Activated T-cell treated with anti-CD3 and anti-CD28 coated beads for 48 hours (primary cell): ENCODE data around the gene GMCL2.
A peak's percentile ranks its signal among the peaks of the same experiment; 100 is the strongest.
"Not testable (repeated sequence)": the region's sequence is repeated elsewhere in the genome, so short reads cannot be mapped to it uniquely, and the experiment has no call there.

Source experiments
- DNase-seq: peaks from one replicate; pipeline ENCODE4 v3.0.0-alpha.2; 2020; ENCODE audit warnings: low read depth

Gene GMCL2, protein sequence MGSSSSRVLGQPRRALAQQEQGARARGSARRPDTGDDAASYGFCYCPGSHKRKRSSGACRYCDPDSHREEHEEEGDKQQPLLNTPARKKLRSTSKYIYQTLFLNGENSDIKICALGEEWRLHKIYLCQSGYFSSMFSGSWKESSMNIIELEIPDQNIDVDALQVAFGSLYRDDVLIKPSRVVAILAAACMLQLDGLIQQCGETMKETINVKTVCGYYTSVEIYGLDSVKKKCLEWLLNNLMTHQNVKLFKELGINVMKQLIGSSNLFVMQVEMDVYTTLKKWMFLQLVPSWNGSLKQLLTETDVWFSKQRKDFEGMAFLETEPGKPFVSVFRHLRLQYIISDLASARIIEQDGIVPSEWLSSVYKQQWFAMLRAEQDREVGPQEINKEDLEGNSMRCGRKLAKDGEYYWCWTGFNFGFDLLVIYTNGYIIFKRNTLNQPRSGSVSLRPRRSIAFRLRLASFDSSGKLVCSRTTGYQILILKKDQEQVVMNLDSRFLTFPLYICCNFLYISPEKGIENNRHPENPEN

DNA sequence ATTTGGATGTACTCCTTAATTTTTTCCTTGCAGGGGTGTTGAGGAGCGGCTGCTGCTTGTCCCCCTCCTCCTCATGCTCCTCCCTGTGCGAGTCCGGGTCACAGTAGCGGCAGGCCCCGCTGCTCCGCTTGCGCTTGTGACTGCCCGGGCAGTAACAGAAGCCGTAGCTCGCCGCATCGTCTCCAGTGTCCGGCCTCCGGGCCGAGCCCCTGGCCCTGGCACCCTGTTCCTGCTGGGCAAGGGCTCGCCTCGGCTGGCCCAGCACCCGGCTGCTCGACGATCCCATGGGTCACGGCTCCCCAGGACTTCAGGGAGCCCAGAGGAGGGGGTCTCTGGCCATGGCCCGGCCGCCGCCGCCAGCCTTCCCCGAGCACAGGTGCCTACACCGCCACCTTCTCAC is at the start of gene GMCL2:
Gene GMCL2 (minus strand): TSS at position 358 of the 400 bp plus-strand sequence. CDS start 72 bp downstream, at position 286.
- no peak for DNase-seq

DNA sequence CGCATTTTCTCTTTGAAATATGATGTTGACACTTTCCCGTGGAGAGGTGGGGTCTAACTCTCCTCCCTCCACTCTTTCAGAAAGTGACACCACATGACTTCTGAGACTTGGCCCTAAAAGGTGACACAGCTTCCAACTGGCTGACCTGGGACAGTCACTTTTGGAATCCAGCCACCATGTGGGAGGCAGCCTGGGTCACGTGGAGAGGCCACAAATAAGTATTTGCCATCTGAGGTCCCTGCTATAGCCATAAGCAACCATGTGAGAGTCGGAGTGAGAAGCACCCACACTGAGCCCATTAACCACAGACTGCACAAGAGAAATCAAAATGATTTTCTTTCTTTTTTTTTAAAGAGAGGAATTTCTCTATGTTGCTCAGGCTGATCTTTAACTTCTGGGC is 49.5 kb upstream of the GMCL2 start:
- no peak for DNase-seq

DNA sequence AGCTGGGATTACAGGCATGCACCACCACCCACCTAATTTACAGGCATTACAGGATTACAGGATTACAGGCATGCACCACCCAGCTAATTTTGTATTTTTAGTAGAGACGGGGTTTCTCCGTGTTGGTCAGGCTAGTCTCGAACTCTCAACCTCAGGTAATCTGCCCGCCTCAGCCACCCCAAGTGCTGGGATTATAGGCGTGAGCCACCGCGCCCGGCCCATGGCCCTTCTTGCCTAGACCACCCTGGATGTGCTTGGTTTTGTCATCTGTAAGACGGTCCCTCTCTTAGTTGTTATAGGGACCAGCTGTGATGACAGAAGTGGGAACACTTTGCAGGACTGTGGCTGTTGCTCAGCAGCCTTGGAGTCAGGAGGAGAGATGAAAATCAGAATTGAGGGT is 49.0 kb upstream of the GMCL2 start:
- no peak for DNase-seq

DNA sequence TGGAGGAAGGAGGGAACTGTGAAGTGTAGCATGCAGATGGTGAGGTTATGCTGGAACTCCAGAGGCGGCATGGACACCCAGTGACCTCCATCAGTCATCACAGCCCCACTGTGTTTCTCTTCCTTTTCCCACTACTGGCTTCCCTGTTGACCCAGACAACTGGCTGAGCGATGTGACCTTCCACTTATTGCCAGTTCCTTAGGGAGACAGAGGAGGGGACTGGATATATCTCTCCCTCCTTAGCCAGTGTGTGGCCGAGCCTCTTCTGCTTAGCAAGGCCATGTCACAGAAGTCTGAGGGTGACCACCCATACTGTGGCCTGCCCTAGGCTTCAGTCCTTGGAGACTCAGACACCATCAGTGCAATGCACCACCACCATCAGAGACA is 48.4 kb upstream of the GMCL2 start:
- DNase-seq, result no peak

DNA sequence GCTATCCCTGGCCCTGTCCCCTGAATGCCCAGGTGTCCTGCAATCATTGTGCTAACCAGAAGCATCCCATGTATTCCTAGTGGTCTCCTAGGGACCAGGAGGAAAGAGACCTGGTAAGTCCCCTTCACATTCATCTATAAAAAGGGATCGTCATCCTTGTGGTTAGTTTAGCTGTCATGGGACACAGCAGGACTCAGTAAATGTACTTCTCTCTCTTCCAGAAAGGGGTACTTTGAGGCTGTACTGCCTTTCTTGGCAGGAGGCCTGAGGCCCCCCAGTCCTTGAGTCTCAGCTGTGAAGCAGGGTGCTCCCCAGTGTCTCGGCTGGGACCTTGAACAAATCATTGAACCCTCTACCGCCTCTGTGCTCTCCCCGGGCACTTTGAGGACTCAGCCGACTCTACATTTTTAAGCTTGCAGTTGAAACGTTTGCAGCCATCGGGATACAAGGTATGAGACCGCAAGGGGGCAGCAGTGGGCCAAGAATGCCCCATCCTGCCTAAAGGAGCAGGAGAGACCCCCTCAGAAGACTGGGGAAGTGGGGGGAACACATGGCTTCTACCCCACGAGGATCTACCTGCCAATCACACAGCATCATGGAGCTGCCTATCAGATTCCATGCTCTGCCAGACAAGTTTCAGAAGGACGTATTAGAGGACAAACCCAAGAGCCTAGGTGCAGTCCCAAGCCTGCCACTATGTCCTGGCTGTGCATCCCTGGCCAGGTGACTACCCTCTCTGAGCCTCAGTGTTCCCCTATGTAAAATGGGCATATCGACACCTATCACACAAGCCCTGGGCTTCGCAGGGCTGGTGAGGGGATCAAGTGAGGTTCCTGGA is 47.8 kb upstream of the GMCL2 start:
- peak; percentile 74 for DNase-seq

DNA sequence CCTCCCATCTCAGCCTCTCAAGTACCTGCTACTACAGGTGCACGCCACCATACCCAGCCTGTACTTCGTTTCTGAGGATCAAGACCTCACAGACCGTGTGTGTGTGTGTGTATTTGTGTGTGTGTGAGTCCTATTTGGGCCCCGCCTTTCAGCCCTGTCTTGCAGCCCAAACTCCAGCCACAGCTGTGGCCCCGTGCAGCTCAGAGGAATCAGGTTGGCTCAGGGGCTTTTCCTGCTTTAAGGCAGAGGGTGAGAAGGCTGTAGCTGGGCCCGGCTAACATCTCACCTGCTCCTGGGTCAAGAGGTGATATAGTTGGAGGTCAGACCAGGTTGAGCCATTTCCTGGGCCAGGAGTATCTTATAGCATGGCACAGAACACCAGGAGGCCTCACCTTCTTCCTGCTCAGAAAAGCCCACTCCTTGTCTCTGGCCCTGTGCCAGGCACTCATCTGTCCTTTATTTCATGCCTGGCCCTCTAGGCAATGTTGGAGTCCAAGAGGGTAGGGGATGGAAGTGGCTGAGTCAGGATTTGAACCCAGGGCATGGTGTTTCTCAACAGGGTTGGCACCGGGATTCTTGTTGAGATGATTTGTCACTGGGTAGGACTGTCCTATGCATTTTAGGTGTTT is 47.1 kb upstream of the GMCL2 start:
- DNase-seq, result no peak

DNA sequence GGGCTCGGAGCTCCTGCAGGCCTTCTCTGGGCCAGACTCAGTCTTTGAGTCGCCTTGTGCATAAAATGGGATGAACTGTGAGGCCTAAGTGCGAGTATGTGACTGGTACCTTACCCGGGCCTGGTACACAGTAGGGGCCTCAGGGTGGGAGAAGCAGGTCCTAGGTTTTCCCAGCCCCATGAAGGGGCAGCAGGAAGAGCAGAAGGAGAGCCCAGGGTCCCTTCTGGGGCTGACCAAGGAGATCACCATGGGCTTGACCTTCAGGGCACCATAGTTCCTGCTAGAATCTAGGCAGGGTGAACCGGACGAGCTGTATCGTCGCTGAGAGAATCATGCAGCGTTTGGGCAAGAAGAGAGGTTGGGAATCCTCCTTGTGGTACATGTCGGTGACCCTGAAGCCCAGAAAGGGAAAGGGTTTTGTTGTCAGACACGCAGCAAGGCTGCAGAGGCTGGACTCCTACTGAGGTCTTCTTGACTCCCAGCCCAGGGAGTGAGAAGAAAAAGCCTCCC is 45.8 kb upstream of the GMCL2 start:
- DNase-seq, result no peak

DNA sequence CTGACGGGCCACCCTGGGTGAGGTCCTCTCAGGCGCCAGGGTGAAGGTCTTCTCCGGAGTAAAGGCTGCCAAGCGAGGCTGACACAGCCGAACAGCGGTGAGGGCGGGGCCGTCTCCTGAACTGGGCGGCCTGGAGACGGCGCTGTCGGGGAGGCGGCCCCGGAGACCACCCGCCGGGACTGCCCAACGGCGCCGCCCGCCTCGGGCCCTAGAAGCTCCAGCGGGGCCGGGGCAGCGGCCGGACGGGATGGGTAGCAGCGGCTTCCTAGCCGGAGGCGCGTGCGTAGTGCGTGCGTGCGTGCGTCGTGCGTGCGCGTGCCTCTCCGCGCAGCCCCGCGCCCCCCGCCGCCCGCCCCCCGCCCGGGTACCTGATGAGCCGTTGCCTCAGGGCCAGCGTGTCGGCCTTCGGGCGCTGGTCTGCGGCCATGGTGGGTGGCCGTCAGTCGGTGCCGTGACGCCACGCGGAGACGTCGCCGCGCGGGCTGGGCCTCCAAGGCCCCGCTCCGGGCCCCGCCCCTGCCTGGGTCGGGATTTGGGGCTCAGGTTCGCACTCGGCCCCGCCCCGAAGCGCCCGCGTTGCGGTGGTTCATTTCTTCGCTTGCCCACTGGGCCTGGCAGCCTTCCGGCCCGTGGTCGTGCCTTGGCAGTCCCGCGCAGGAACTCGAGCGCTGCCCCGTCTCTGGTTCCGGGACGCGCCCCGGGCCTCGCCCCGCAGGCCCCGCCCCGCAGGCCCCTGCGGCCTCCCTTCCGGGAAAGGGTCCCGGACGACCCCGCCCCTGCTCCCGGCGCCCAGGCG is 45.2 kb upstream of the GMCL2 start, which contains the start of gene PHYKPL:
Gene PHYKPL (minus strand): TSS at position 679 of the 796 bp plus-strand sequence. CDS start 252 bp downstream, at position 427.
- peak; percentile 72 for DNase-seq

GRCh38 chr5:178231539-178232123 is 44.5 kb upstream of the GMCL2 start:
- DNase-seq, result no peak

DNA sequence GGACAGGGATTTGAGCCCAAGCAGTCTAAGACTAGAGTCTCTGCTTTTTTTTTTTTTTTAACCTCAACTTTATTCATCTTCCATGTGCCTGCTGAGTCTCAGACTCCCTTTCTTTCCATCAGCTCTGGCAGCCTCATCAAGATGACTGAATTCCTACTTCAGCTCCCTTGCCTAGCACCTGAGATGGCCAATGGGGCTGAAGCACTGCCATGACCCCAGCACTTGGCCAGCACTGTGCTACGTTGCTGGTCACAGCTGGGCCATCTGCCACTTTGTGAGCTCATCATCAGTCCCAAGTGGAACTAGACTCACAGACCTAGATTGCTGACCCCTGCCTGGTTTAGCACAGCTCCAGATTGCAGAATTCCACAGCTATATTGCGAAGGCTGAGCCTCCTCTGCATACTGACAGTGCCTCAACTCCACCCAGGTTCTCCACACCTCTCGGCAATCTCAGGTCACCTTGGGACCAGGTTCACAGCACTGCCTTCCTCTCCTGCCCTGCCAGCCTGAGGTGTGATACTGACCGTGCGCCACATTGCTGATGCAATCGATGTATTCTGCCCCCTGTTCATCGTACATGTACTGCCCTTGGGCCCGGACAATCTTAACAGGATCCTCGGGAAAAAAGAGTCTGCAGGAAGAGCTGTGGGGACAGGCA is 43.8 kb upstream of the GMCL2 start:
- no peak for DNase-seq

GRCh38 chr5:178229861-178230260 is 42.7 kb upstream of the GMCL2 start:
- DNase-seq, result no peak

DNA sequence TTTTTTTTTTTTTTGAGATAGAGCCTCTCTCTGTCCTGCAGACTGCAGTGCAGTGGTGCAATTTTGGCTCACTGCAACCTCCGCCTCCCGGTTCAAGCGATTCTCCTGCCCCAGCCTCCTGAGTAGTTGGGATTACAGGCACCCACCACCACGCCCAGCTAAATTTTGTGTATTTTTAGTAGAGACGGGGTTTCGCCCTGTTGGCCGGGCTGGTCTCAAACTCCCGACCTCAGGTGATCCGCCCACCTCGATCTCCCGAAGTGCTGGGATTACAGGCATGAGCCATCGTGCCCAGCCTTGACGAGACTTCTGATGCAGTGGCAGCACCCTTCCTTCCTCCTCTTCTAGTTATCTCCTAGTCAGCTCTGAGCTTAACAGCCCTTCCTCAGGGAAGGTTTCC is 41.9 kb upstream of the GMCL2 start:
- not testable (repeated sequence) for DNase-seq

- DNase-seq, result no peak
Measured at GRCh38 chr5:178228609-178229008, 41.4 kb upstream of the GMCL2 start.

DNA sequence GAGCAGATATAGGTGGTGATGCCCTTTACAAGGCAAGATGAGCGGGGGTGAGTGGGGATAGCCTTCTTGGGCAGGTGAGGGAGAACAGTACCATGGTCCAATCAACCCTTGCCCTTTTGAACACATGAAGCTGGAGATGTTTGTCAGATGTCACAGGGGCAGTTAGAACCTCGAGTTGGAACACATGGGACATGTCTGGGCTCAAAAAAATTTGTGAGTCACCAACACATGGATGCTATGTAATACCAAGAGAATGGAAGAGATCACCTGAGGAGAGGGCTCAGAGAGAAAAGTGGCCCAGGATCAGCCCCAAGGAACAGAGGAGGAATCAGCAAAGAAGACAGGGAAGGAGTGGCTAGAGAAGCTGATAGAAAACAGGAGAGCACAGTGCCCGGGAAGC is 40.8 kb upstream of the GMCL2 start:
- DNase-seq, result no peak

DNA sequence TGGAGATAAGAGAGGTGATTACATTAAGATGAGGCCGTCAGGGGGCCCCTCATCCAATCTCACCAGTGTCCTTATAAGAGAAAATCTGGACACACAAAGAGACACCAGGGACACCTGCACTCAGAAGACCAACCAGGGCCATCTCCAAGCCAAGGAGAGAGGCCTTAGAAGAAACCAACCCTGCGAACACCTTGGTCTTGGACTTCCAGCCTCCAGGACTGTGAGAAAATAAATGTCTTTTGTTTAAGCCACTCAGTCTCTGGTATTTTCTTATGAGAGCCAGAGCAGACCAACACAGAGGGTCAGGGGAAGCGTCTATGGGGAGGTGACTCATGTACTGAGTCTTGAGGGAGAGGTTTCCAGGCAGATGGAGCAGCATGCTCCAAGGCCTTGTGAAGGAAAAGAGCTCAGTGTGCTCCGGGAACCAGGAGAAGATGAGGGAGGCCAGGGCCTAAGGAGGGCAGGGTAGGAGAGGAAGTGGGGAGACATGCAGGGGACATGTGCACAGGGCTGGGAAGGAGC is 40.0 kb upstream of the GMCL2 start:
- no peak for DNase-seq

DNA sequence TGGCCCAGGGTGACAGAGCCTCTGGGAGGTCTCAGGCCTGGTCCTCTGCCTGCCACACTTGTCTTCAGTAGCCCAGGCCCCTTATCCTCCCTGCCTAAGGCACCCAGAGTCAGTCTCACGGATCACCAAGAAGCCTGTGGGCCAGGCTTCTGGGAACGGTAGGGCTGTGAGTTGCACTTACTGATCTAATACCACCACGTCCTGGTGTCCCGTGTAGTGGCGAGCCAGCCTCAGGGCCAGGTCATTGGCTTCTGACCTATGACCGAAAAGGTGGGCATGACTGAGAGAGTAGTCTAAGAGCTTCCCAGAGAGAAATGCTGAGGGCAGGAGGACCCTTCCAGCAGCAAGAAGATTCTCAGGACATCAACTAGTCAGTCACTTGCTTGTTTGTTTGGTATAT is 38.0 kb upstream of the GMCL2 start:
- no peak for DNase-seq

GRCh38 chr5:178224403-178224802 is 37.2 kb upstream of the GMCL2 start:
- DNase-seq, result no peak

DNA sequence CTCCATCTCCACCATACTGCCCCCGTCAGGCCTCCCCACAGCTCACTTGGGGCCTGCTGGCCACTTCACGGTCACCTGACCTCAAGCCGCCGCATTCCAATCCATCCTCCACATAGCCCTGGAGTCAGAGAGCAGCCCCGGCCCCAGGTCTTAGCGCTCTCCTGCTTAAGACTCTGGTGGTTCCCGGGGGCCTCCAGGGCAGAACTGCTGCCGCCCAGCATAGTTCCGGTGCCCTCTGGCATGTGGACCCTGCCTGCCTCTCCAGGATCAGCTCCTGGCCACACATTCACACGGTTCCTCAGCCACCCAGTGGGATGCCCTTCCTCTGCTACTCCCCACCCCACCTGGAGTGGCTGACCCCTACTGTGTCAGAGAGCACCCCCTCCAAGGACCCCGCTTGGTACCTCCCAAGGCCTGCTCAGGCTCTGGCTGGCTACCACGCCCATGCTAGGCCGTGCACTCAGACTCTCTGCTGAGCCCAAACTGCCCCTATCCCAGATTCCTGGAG is 36.7 kb upstream of the GMCL2 start:
- no peak for DNase-seq

GRCh38 chr5:178223196-178223773 is 36.1 kb upstream of the GMCL2 start:
- no peak for DNase-seq

DNA sequence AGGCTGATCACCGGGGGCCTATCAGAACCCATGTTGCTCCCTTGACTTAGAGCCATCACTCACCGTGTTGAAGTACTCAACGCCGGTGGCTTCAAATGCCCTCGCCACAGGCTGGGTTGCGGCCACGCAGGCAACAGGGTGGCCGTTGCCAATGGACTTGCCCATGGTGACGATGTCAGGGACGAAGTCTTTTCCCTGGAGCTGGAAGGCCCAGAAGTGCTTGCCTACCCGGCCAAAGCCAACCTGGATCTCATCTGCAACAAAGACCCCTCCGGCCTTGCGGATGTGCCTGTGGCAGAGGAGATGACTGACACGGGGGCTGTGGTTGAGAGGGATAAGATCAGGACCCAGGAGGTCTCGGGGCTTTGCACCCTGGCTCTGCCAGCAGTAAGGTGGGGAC is 35.1 kb upstream of the GMCL2 start:
- DNase-seq, result no peak
